ENCODE data around the gene MDN1.

Gene MDN1

GRCh38 chr6:89775150-89775549 is 44.4 kb downstream of the MDN1 start:
- H3K4me3 ChIP-seq (ENCODE audit: control insufficient read depth in 1 of 7, extremely low read depth in 1 of 7, insufficient read depth in 4 of 7, low read depth in 2 of 7, low read length in 6 of 7): no peak overlapping the region
- ChIA-PET CTCF (no interaction called here), POLR2A (no interaction called here)
- peaks cover 18 to 76% (median 49%) of the 10 kb centered on the region in 4 experiments for H3K36me3 ChIP-seq (ENCODE audit: control insufficient read depth in 4 of 4, insufficient read depth in 4 of 4, low read length in 3 of 4)
- H3K9me3 ChIP-seq (ENCODE audit: control extremely low read depth in 1 of 5, control insufficient read depth in 4 of 5, insufficient read depth in 2 of 5, low read depth in 1 of 5, low read length in 4 of 5): peaks cover 0 to 3% (median 0%) of the 10 kb centered on the region in 5 experiments
- no peaks in the 10 kb centered on the region for H3K4me1 ChIP-seq (ENCODE audit: control extremely low read depth in 1 of 4, control insufficient read depth in 4 of 4, insufficient read depth in 4 of 4, low read length in 3 of 4)
- no peak overlapping the region for H3K27ac ChIP-seq (ENCODE audit: insufficient read depth in 1 of 2, low read depth in 1 of 2, low read length in 2 of 2, poor library complexity in 1 of 2, severe bottlenecking in 2 of 2)
- no peak for DNase-seq
- H3K27me3 ChIP-seq (replicated peaks in 2 of 5; ENCODE audit: control insufficient read depth in 4 of 5, insufficient read depth in 5 of 5, low read length in 4 of 5): no peaks in the 10 kb centered on the region
- 100% methylated on average over 1 of the region's 1 CpG for WGBS (ENCODE audit: insufficient coverage)

GRCh38 chr6:89769572-89769971 is 50.0 kb downstream of the MDN1 start:
- Histone ChIP-seq H3K4me1 (ENCODE audit: control extremely low read depth in 1 of 4, control insufficient read depth in 4 of 4, insufficient read depth in 4 of 4, low read length in 3 of 4) (no peaks in the 10 kb centered on the region), H3K9me3 (ENCODE audit: control extremely low read depth in 1 of 5, control insufficient read depth in 4 of 5, insufficient read depth in 2 of 5, low read depth in 1 of 5, low read length in 4 of 5) (no peaks in the 10 kb centered on the region), H3K27me3 (replicated peaks in 2 of 5; ENCODE audit: control insufficient read depth in 4 of 5, insufficient read depth in 5 of 5, low read length in 4 of 5) (no peaks in the 10 kb centered on the region), H3K36me3 (ENCODE audit: control insufficient read depth in 4 of 4, insufficient read depth in 4 of 4, low read length in 3 of 4) (peaks cover 20 to 85% (median 47%) of the 10 kb centered on the region in 4 experiments), H3K27ac (ENCODE audit: insufficient read depth in 1 of 2, low read depth in 1 of 2, low read length in 2 of 2, poor library complexity in 1 of 2, severe bottlenecking in 2 of 2) (no peak overlapping the region), H3K4me3 (ENCODE audit: control insufficient read depth in 1 of 7, extremely low read depth in 1 of 7, insufficient read depth in 4 of 7, low read depth in 2 of 7, low read length in 6 of 7) (no peak overlapping the region)
- POLR2A ChIA-PET: no interaction called here
- 100% methylated on average over 1 of the region's 3 CpGs for WGBS (ENCODE audit: insufficient coverage)
- no peak for DNase-seq
- CTCF ChIA-PET: interaction anchor here (1.3 kb wide), 1 partner anchor 16 kb away, joined by 4 read pairs; no protein-coding TSS in a partner anchor

- peaks cover 20 to 77% (median 41%) of the 10 kb centered on the region in 4 experiments for H3K36me3 ChIP-seq (ENCODE audit: control insufficient read depth in 4 of 4, insufficient read depth in 4 of 4, low read length in 3 of 4)
These were observed 51.3 kb downstream of the MDN1 start for GRCh38 chr6:89768324-89768723.

GRCh38 chr6:89763550-89763949 is 56.0 kb downstream of the MDN1 start:
- ChIA-PET CTCF (interaction anchor here (1.2 kb wide), 1 partner anchor 9 kb away, joined by 5 read pairs; no protein-coding TSS in a partner anchor), POLR2A (no interaction called here)
- H3K36me3 ChIP-seq (ENCODE audit: control insufficient read depth in 4 of 4, insufficient read depth in 4 of 4, low read length in 3 of 4): peaks cover 11 to 61% (median 34%) of the 10 kb centered on the region in 4 experiments
- DNase-seq: peak in 1 of 3 donors; percentile 2
- H3K27me3 ChIP-seq (replicated peaks in 2 of 5; ENCODE audit: control insufficient read depth in 4 of 5, insufficient read depth in 5 of 5, low read length in 4 of 5): no peaks in the 10 kb centered on the region
- H3K27ac ChIP-seq (ENCODE audit: insufficient read depth in 1 of 2, low read depth in 1 of 2, low read length in 2 of 2, poor library complexity in 1 of 2, severe bottlenecking in 2 of 2): no peak overlapping the region
- no peak overlapping the region for H3K4me3 ChIP-seq (ENCODE audit: control insufficient read depth in 1 of 7, extremely low read depth in 1 of 7, insufficient read depth in 4 of 7, low read depth in 2 of 7, low read length in 6 of 7)
- WGBS (ENCODE audit: insufficient coverage): no CpG with 5 or more reads among the region's 2 CpGs
- no peaks in the 10 kb centered on the region for H3K4me1 ChIP-seq (ENCODE audit: control extremely low read depth in 1 of 4, control insufficient read depth in 4 of 4, insufficient read depth in 4 of 4, low read length in 3 of 4)
- no peaks in the 10 kb centered on the region for H3K9me3 ChIP-seq (ENCODE audit: control extremely low read depth in 1 of 5, control insufficient read depth in 4 of 5, insufficient read depth in 2 of 5, low read depth in 1 of 5, low read length in 4 of 5)

More at GRCh38 chr6:89768324-89768723, 51.3 kb downstream of the MDN1 start:
- H3K4me1 ChIP-seq (ENCODE audit: control extremely low read depth in 1 of 4, control insufficient read depth in 4 of 4, insufficient read depth in 4 of 4, low read length in 3 of 4): no peaks in the 10 kb centered on the region
- CTCF ChIA-PET: interaction anchor here (0.7 to 1.3 kb wide), 2 partner anchors 14 to 34 kb away, joined by 3 to 4 read pairs; no protein-coding TSS in a partner anchor
- H3K9me3 ChIP-seq (ENCODE audit: control extremely low read depth in 1 of 5, control insufficient read depth in 4 of 5, insufficient read depth in 2 of 5, low read depth in 1 of 5, low read length in 4 of 5): no peaks in the 10 kb centered on the region
- no peak overlapping the region for H3K4me3 ChIP-seq (ENCODE audit: control insufficient read depth in 1 of 7, extremely low read depth in 1 of 7, insufficient read depth in 4 of 7, low read depth in 2 of 7, low read length in 6 of 7)
- no peak overlapping the region for H3K27ac ChIP-seq (ENCODE audit: insufficient read depth in 1 of 2, low read depth in 1 of 2, low read length in 2 of 2, poor library complexity in 1 of 2, severe bottlenecking in 2 of 2)
- POLR2A ChIA-PET: no interaction called here
- WGBS (ENCODE audit: insufficient coverage): 88% methylated on average over 5 of the region's 6 CpGs
- DNase-seq: no peak
- H3K27me3 ChIP-seq (replicated peaks in 2 of 5; ENCODE audit: control insufficient read depth in 4 of 5, insufficient read depth in 5 of 5, low read length in 4 of 5): no peaks in the 10 kb centered on the region

DNA sequence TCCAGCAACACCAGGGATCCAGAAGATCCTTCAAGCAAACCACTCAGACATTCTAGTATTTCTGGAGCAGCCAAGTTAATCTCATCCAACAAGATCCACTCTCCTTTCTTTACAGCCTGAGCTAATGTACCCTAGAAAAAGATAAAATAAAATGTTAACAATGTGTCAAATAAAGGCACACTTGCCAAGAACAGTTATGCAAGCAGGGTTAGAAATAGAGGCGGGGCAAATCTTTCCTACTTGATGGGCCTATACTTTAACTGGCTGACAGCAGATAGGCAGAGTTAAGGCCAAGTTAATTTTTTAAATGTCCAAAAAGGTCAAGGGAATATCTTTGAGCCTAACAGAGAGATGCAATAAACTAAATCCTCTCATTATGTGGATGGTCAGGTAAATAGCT is 60.8 kb downstream of the MDN1 start:
- no peak overlapping the region for H3K4me3 ChIP-seq (ENCODE audit: control insufficient read depth in 1 of 7, extremely low read depth in 1 of 7, insufficient read depth in 4 of 7, low read depth in 2 of 7, low read length in 6 of 7)
- no peaks in the 10 kb centered on the region for H3K9me3 ChIP-seq (ENCODE audit: control extremely low read depth in 1 of 5, control insufficient read depth in 4 of 5, insufficient read depth in 2 of 5, low read depth in 1 of 5, low read length in 4 of 5)
- WGBS (ENCODE audit: insufficient coverage): 100% methylated on average over 1 of the region's 1 CpG
- ChIA-PET POLR2A (no interaction called here), CTCF (interaction anchor here (0.6 kb wide), 1 partner anchor 9 kb away, joined by 3 read pairs; no protein-coding TSS in a partner anchor)
- no peak overlapping the region for H3K27ac ChIP-seq (ENCODE audit: insufficient read depth in 1 of 2, low read depth in 1 of 2, low read length in 2 of 2, poor library complexity in 1 of 2, severe bottlenecking in 2 of 2)
- H3K27me3 ChIP-seq (replicated peaks in 2 of 5; ENCODE audit: control insufficient read depth in 4 of 5, insufficient read depth in 5 of 5, low read length in 4 of 5): no peaks in the 10 kb centered on the region
- H3K4me1 ChIP-seq (ENCODE audit: control extremely low read depth in 1 of 4, control insufficient read depth in 4 of 4, insufficient read depth in 4 of 4, low read length in 3 of 4): no peaks in the 10 kb centered on the region
- DNase-seq: no peak
- H3K36me3 ChIP-seq (ENCODE audit: control insufficient read depth in 4 of 4, insufficient read depth in 4 of 4, low read length in 3 of 4): peaks cover 10 to 67% (median 44%) of the 10 kb centered on the region in 4 experiments

- H3K4me1 ChIP-seq (ENCODE audit: control extremely low read depth in 1 of 4, control insufficient read depth in 4 of 4, insufficient read depth in 4 of 4, low read length in 3 of 4): no peaks in the 10 kb centered on the region
- POLR2A ChIA-PET: no interaction called here
- no peak overlapping the region for H3K4me3 ChIP-seq (ENCODE audit: control insufficient read depth in 1 of 7, extremely low read depth in 1 of 7, insufficient read depth in 4 of 7, low read depth in 2 of 7, low read length in 6 of 7)
- no peak for DNase-seq
- H3K36me3 ChIP-seq (ENCODE audit: control insufficient read depth in 4 of 4, insufficient read depth in 4 of 4, low read length in 3 of 4): peaks cover 13 to 82% (median 58%) of the 10 kb centered on the region in 4 experiments
- H3K27ac ChIP-seq (ENCODE audit: insufficient read depth in 1 of 2, low read depth in 1 of 2, low read length in 2 of 2, poor library complexity in 1 of 2, severe bottlenecking in 2 of 2): no peak overlapping the region
- H3K27me3 ChIP-seq (replicated peaks in 2 of 5; ENCODE audit: control insufficient read depth in 4 of 5, insufficient read depth in 5 of 5, low read length in 4 of 5): no peaks in the 10 kb centered on the region
- 100% methylated on average over 5 of the region's 5 CpGs for WGBS (ENCODE audit: insufficient coverage)
- CTCF ChIA-PET: interaction anchor here (0.6 to 1.0 kb wide), 3 partner anchors 9 to 804 kb away, joined by 3 to 4 read pairs (median 3); no protein-coding TSS in a partner anchor
- no peaks in the 10 kb centered on the region for H3K9me3 ChIP-seq (ENCODE audit: control extremely low read depth in 1 of 5, control insufficient read depth in 4 of 5, insufficient read depth in 2 of 5, low read depth in 1 of 5, low read length in 4 of 5)
These were observed 69.3 kb downstream of the MDN1 start for GRCh38 chr6:89750338-89750737.

DNA sequence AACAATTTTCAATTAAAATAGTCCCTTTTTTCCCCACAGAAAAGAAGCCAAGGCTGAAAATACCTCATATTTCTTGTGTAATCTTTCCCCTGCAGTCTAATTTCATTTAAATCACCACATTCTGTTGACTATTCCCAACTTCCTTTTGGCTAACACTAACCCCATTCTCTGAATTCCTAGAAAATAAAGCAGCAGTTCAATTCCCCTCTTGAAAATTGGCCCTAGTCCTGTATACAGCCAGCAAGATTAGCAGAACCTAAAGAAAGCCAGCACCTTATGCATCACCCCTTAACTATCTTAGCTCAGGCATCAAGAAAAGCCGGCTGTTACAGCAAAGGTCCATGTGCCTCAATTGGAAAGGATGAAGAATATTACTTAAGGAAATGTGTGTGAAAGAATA is 69.7 kb downstream of the MDN1 start:
- no peaks in the 10 kb centered on the region for H3K4me1 ChIP-seq (ENCODE audit: control extremely low read depth in 1 of 4, control insufficient read depth in 4 of 4, insufficient read depth in 4 of 4, low read length in 3 of 4)
- H3K9me3 ChIP-seq (ENCODE audit: control extremely low read depth in 1 of 5, control insufficient read depth in 4 of 5, insufficient read depth in 2 of 5, low read depth in 1 of 5, low read length in 4 of 5): no peaks in the 10 kb centered on the region
- peaks cover 16 to 82% (median 58%) of the 10 kb centered on the region in 4 experiments for H3K36me3 ChIP-seq (ENCODE audit: control insufficient read depth in 4 of 4, insufficient read depth in 4 of 4, low read length in 3 of 4)
- ChIA-PET CTCF (interaction anchor here (0.7 to 1.0 kb wide), 2 partner anchors 9 to 15 kb away, joined by 3 to 4 read pairs; no protein-coding TSS in a partner anchor), POLR2A (no interaction called here)
- no peak for DNase-seq
- H3K4me3 ChIP-seq (ENCODE audit: control insufficient read depth in 1 of 7, extremely low read depth in 1 of 7, insufficient read depth in 4 of 7, low read depth in 2 of 7, low read length in 6 of 7): no peak overlapping the region
- no peak overlapping the region for H3K27ac ChIP-seq (ENCODE audit: insufficient read depth in 1 of 2, low read depth in 1 of 2, low read length in 2 of 2, poor library complexity in 1 of 2, severe bottlenecking in 2 of 2)
- no peaks in the 10 kb centered on the region for H3K27me3 ChIP-seq (replicated peaks in 2 of 5; ENCODE audit: control insufficient read depth in 4 of 5, insufficient read depth in 5 of 5, low read length in 4 of 5)
- WGBS (ENCODE audit: insufficient coverage): no CpG with 5 or more reads among the region's 1 CpG

Measured in common myeloid progenitor, CD34-positive (primary cell).